K562 (cell line): ENCODE measurements around the gene JPH3. TPM values are rescaled to one million over a fixed set of nuclear protein-coding genes. Genes with fewer than 3 reads are reported as not detected.

Experiments
- DMBX1 ChIP-seq: fragments of 250-450 bp; sonication (Bioruptor Pico); IDR thresholded peaks from 2 replicates; pipeline ENCODE4 v1.8.0; 2022; ENCODE audit warnings: inconsistent platforms, mild to moderate bottlenecking, moderate library complexity, borderline replicate concordance
- HINFP ChIP-seq: fragments of 450-650 bp; conservative IDR thresholded peaks from 2 replicates; pipeline ENCODE4 v1.6.1; 2016; ENCODE audit warnings: missing genetic modification characterization, low read depth, mild to moderate bottlenecking, control low read depth, missing compliant biosample characterization
- HIVEP1 ChIP-seq: fragments of 250-450 bp; sonication (Bioruptor Pico); IDR thresholded peaks from 2 replicates; pipeline ENCODE4 v1.4.0; 2020; ENCODE audit warnings: mild to moderate bottlenecking
- NCOA2 ChIP-seq, 2 experiments: fragments of 450-650 bp; IDR thresholded peaks; 2 replicates each; pipeline ENCODE4 v1.6.1; 2018; ENCODE audit warnings: mild to moderate bottlenecking in 2 of 2, moderate library complexity in 1 of 2; ENCODE audit not compliant: partially characterized antibody in 2 of 2
- SMARCE1 ChIP-seq: fragments of 450-650 bp; IDR thresholded peaks from 2 replicates; pipeline ENCODE4 v1.7.1; 2016; ENCODE audit warnings: mild to moderate bottlenecking
- ZFP91 ChIP-seq: sonication (generic); formaldehyde crosslinking; IDR thresholded peaks from 2 replicates; pipeline ENCODE4 v1.8.0; 2022; ENCODE audit warnings: mild to moderate bottlenecking, missing genetic modification reagents
- ZNF395 ChIP-seq: fragments of 200-800 bp; sonication (Bioruptor generic); IDR thresholded peaks from 2 replicates; pipeline ENCODE4 v1.6.1; 2017; ENCODE audit warnings: missing genetic modification characterization, missing compliant biosample characterization
- ZNF766 ChIP-seq: fragments of 200-800 bp; sonication (Bioruptor generic); conservative IDR thresholded peaks from 2 replicates; pipeline ENCODE4 v1.6.1; 2016; ENCODE audit warnings: missing genetic modification characterization, missing compliant biosample characterization
- polyA plus RNA-seq, 8 experiments: library from polyadenylated mRNA; depleted of rRNA in 4 of 8; stranded (reverse) in 5 of 8; unstranded in 3 of 8; fragments of >200 nt; fragmentation: Nextera tagmentation in 2 of 8; fragmentation: Illumina TruSeq in 1 of 8; extraction: Ambion mirVana in 2 of 8; extraction: Trizol in 1 of 8; gene quantifications; 2 replicates each; pipeline versions ENCODE4 v1.2.1 to v1.2.3, GENCODE V29; 2011 to 2014; ENCODE audit warnings: inconsistent platforms in 1 of 8, missing spikeins in 1 of 8
- total RNA-seq, 7 experiments: library from RNA; depleted of rRNA in 6 of 7; stranded (reverse); fragments of >200 nt in 6 of 7; fragmentation: Illumina TruSeq in 2 of 7; extraction: Trizol in 2 of 7; gene quantifications; 2 replicates each; pipeline versions ENCODE4 v1.2.1 to v1.2.3, GENCODE V29; 2011 to 2021; ENCODE audit warnings: low replicate concordance in 1 of 7
- TF ChIP-seq, protein P1 (sequence below): fragments of 200-600 bp; sonication (generic); IDR thresholded peaks from one replicate; pipeline ENCODE4 v1.6.1; 2012; ENCODE audit warnings: mild to moderate bottlenecking, low read depth, low read length, inconsistent platforms

The JPH3 gene
- total and polyA plus RNA-seq, 9 of the 15 experiments (the other 6 are each of a cell fraction or from before 2014, with no cell fraction given), result 0.01 TPM; not detected in 8

DNA sequence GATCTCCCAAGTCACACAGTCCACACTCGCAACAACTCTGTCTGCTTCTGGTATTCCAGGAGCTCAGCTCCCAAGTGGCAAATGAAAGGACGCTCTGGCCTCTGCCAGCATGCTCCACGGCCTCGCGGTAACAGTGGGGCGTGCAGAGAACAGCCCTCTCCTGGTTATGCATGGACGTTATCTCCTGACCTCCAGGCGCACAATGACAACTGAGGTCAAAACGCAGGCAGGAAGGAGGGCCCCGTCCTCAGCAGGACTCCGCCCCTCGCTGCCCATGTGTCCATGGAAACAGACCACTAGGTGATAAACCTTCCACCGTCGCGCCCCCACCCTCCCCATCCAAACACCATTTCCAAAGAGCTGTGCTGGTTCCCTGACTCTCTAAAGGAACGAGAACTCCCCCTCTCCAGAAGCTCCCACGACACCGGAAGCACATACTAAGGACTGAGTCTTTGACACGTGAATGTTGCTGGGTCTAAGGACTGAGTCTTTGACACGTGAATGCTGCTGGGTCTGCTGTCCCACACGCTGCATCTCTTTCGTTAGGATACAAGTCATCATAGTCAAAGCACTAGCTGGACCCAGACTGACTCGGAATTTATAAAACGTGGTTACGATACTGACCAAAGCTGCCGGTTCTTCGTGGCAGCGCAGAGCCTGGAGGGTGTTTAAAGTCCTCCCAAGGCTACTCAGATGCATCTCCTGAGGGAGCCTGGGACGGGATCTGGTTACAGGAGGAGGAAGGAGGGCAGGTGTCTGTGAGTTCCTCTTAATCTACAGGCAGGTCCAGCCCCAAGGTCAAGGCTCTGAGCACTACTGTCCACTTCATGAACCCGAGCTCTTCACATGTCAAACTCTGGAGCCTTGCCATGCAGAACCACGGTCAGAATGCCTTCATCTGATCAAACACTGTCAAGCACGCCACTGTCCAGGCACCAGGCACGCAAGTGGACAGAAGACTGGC, 119.6 kb downstream of the JPH3 start (continued):
- TF ChIP-seq HINFP (tag) (no peak), ZNF395 (CRISPR knock-in tag) (no peak; the same call in 1 of the 2 replicates), DMBX1 (CRISPR knock-in tag) (peak; percentile 54; the same call in 1 of the 2 replicates), HIVEP1 (CRISPR knock-in tag) (no peak), NCOA2 (IDR thresholded peaks at IDR 0.05; ENCODE audit: partially characterized antibody in 2 of 2) (no peak), SMARCE1 (peak; percentile 34; the same call in 1 of the 2 replicates), ZNF766 (CRISPR knock-in tag) (no peak), ZFP91 (CRISPR knock-in tag) (no peak)
- TF ChIP-seq, protein P1, sequence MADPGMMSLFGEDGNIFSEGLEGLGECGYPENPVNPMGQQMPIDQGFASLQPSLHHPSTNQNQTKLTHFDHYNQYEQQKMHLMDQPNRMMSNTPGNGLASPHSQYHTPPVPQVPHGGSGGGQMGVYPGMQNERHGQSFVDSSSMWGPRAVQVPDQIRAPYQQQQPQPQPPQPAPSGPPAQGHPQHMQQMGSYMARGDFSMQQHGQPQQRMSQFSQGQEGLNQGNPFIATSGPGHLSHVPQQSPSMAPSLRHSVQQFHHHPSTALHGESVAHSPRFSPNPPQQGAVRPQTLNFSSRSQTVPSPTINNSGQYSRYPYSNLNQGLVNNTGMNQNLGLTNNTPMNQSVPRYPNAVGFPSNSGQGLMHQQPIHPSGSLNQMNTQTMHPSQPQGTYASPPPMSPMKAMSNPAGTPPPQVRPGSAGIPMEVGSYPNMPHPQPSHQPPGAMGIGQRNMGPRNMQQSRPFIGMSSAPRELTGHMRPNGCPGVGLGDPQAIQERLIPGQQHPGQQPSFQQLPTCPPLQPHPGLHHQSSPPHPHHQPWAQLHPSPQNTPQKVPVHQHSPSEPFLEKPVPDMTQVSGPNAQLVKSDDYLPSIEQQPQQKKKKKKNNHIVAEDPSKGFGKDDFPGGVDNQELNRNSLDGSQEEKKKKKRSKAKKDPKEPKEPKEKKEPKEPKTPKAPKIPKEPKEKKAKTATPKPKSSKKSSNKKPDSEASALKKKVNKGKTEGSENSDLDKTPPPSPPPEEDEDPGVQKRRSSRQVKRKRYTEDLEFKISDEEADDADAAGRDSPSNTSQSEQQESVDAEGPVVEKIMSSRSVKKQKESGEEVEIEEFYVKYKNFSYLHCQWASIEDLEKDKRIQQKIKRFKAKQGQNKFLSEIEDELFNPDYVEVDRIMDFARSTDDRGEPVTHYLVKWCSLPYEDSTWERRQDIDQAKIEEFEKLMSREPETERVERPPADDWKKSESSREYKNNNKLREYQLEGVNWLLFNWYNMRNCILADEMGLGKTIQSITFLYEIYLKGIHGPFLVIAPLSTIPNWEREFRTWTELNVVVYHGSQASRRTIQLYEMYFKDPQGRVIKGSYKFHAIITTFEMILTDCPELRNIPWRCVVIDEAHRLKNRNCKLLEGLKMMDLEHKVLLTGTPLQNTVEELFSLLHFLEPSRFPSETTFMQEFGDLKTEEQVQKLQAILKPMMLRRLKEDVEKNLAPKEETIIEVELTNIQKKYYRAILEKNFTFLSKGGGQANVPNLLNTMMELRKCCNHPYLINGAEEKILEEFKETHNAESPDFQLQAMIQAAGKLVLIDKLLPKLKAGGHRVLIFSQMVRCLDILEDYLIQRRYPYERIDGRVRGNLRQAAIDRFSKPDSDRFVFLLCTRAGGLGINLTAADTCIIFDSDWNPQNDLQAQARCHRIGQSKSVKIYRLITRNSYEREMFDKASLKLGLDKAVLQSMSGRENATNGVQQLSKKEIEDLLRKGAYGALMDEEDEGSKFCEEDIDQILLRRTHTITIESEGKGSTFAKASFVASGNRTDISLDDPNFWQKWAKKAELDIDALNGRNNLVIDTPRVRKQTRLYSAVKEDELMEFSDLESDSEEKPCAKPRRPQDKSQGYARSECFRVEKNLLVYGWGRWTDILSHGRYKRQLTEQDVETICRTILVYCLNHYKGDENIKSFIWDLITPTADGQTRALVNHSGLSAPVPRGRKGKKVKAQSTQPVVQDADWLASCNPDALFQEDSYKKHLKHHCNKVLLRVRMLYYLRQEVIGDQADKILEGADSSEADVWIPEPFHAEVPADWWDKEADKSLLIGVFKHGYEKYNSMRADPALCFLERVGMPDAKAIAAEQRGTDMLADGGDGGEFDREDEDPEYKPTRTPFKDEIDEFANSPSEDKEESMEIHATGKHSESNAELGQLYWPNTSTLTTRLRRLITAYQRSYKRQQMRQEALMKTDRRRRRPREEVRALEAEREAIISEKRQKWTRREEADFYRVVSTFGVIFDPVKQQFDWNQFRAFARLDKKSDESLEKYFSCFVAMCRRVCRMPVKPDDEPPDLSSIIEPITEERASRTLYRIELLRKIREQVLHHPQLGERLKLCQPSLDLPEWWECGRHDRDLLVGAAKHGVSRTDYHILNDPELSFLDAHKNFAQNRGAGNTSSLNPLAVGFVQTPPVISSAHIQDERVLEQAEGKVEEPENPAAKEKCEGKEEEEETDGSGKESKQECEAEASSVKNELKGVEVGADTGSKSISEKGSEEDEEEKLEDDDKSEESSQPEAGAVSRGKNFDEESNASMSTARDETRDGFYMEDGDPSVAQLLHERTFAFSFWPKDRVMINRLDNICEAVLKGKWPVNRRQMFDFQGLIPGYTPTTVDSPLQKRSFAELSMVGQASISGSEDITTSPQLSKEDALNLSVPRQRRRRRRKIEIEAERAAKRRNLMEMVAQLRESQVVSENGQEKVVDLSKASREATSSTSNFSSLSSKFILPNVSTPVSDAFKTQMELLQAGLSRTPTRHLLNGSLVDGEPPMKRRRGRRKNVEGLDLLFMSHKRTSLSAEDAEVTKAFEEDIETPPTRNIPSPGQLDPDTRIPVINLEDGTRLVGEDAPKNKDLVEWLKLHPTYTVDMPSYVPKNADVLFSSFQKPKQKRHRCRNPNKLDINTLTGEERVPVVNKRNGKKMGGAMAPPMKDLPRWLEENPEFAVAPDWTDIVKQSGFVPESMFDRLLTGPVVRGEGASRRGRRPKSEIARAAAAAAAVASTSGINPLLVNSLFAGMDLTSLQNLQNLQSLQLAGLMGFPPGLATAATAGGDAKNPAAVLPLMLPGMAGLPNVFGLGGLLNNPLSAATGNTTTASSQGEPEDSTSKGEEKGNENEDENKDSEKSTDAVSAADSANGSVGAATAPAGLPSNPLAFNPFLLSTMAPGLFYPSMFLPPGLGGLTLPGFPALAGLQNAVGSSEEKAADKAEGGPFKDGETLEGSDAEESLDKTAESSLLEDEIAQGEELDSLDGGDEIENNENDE, result no peak
